GM19463 (cell line): ENCODE data around the gene MARS1.
"Not testable (repeated sequence)": the region's sequence is repeated elsewhere in the genome, so short reads cannot be mapped to it uniquely, and the experiment has no call there.

ENCODE experiments used
- ATAC-seq: cut with Tn5 transposase; IDR thresholded peaks from one replicate; pipeline ENCODE4 v1.9.1; 2021; ENCODE audit warnings: mild to moderate bottlenecking, moderate library complexity; ENCODE audit not compliant: unreplicated experiment

MARS1 gene

GRCh38 chr12:57547288-57548012, 59.6 kb downstream of the MARS1 start:
- ATAC-seq, result no peak

DNA sequence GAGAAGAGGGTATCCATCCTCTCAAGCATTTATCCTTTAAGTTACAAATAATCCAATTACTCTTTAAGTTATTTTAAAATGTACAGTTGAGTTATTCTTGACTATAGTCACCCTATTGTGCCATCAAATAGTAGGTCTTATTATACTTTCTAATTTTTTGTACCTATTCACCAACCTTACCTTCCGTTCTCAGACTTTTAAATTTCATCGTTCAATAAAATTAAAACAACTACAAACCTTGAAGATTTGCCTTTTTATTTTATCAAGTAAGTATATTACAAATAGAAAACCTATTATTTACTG, 60.1 kb downstream of the MARS1 start:
- no peak for ATAC-seq

- no peak for ATAC-seq
These were observed 60.6 kb downstream of the MARS1 start for GRCh38 chr12:57548488-57548887.

DNA sequence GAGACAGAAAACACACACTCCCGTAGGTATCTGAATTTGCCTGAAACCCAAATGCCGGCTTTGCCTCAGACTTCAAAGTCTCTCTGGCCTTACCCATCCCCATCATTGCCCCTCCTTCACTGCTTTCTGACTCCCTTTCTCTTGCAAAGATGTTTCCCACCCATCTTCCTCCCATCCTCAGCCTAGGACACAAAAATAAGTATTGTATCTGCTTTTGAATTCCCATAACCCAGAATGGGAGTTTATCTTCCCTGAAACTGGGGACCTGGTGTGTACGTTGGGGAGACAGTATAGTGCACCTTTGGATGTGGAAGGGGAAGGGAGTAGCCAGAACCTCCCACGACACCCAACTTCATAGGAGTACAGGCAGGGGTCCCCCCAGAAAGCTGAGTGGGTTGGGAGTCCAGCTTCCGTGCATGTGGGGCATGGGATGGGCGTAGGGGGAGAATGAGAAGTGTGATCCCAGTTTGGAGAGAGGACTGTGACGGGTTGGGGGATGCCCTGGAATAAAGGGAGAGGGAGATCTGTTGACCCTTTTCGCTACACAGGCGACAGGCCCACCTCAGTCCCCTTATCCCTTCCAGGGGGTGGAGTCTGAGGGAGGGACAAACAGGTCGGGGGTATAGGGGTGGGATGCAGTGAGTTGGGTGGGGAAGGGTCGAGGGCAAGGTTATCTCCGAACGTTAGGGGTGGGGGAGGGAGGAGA, 61.5 kb downstream of the MARS1 start:
- no peak for ATAC-seq

DNA sequence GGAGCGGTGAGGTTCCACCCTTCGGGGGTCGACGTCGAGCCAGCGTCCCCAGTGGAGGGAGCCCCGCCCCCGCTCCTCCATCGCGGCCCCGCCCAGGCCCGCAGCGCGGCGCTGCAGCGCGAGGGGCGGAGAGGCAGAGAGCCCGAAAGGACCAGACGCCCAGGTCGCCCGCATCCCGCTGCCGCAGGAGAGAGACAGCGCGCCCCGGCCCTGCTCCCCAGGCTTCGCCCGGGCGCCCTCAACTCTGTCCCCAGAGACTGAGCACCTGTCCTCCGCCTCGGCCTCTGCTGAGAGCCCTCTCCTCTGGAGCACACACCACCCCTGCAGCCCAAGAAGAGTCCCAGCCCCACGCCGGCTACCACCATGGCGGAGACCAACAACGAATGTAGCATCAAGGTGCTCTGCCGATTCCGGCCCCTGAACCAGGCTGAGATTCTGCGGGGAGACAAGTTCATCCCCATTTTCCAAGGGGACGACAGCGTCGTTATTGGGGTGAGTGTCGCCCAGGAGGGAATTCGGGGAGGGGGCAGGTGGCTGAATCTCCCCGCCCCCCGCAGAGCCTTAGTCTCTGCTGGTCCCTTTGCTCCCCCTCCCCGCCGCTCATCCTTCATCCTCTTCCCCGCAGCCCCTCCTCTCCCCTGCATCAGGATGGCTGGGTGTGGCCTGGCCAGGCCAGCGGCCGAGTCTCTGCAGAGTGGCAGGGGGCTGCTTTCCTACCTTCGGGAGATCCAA, 62.2 kb downstream of the MARS1 start, which contains the start of gene KIF5A:
Gene KIF5A, plus strand, starts transcription at position 136 of the 732 bp plus-strand sequence. Its CDS starts 228 bp downstream, at position 364.
- no peak for ATAC-seq

- no peak for ATAC-seq
These were observed 63.0 kb downstream of the MARS1 start for GRCh38 chr12:57550641-57551549.

GRCh38 chr12:57551637-57552305, 63.9 kb downstream of the MARS1 start:
- ATAC-seq, result no peak

DNA sequence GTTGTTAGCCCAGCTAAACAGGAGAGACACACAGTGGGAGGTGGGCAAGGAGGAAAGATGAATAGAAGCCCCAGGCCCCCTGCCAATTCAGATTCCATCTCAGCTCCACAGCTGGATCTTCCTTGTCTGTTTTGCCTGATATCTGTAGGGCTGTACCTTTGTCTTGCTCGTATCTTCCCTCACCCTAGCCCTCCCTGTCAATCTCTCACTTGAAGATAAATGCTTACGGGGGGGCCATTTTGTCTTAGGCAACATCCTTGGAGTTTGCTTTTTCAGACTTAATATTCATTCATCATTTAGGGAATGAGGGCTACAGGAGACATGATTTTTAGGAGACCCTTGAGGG, 64.4 kb downstream of the MARS1 start:
- ATAC-seq, result no peak

DNA sequence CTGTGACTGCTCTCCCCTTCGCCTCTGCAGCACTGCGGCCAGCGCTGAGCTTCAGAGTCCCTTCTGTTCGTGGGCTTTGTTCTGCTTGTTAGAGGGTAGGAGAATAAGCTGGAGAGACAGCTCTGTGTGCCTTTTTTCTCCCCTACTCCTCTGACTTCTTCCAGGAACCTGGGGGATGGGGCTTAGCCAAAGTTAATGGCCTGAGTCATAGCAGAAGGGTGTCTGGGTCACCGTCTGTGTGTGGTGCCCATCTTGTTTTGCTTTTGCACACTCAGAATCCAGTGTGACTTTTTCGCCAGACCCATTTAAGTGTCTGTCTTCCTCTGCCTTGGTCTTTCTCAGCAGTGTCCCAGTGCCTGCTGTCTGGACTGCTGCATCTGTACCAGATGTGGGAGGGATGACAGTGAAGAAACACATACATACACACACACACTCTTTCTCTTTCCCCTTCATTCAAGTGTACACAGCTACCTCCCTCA, 65.0 kb downstream of the MARS1 start:
- ATAC-seq, result no peak

DNA sequence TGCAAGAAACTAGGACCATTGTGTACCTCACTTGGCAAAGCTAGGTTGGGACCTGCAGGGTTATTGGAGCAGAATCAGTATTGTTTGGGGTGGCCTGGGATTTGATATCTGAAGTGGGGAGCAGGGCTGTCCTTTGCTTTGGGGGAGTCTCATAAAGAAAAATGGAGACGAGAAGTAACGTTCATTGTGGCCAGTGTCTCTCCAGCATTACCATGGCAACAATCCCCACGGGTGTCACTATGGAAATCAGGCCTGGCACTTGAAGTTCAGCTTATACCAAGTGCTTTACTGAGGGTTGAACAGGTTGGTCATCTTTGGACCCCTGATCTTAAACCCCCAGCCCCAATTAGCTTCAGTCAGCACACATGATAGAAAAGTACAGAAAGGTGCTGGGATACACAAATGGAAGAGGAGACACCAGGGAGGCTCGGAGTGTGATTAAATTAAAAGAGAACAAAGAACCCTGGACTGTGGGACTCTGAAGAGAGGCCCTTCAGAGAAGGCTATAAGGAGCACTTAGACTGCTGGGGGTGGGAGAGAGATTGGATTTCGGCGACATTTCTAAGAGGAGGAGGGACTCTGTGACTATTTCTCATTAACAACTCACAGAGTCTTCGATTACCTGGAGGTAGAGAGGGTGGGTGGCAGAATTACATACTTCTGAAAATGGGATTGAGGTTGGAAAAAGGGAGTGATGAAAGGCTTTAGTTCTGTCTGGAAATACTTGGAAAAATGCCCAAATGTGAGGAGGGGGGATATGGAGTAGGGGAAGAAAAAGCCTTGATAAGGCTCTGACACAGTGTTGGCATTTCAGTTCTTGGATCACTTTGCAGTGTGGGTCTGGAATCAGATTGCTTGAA, 65.7 kb downstream of the MARS1 start:
- no peak for ATAC-seq

GRCh38 chr12:57554453-57554852, 66.6 kb downstream of the MARS1 start:
- ATAC-seq, result no peak

GRCh38 chr12:57554897-57555296, 67.0 kb downstream of the MARS1 start:
- ATAC-seq, result no peak

GRCh38 chr12:57558864-57559263, 71.0 kb downstream of the MARS1 start:
- no peak for ATAC-seq

DNA sequence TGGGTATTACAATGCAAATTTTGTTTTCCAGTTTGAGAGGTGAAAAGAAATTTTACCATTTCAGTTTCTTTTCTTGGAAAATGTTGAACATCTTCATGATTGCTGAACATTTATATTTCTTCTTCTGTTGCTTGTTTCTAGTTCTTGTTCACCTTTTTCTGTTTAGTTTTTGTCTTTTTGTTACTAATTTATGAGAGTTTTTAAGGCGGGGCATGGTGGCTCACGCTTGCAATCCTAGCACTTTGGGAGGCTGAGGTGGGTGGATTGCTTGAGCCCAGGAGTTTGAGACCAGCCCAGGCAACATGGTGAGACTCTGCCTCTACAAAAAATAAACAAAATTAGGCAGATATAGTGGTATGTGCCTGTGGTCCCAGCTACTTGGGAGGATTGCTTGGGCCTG, 72.6 kb downstream of the MARS1 start:
- ATAC-seq, result no peak

DNA sequence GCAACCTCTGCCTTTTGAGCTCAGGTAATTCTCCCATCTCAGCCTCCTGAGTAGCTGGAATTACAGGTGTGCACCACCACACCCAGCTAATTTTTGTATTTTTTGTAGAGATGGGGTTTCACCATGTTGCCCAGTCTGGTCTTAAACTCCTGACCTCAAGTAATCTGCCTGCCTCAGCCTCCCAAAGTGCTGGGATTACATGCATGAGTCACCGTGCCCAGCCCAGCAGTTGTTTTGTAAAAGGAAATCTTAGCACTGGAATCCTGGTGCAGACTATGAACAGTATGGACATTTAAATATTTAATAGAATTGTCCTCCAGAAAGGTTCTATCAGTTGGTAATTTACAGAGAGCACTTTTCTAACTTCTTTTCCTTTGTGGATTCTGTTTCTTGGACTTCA, 73.2 kb downstream of the MARS1 start:
- not testable (repeated sequence) for ATAC-seq

- no peak for ATAC-seq
These were observed 75.5 kb downstream of the MARS1 start for GRCh38 chr12:57563358-57563757.

DNA sequence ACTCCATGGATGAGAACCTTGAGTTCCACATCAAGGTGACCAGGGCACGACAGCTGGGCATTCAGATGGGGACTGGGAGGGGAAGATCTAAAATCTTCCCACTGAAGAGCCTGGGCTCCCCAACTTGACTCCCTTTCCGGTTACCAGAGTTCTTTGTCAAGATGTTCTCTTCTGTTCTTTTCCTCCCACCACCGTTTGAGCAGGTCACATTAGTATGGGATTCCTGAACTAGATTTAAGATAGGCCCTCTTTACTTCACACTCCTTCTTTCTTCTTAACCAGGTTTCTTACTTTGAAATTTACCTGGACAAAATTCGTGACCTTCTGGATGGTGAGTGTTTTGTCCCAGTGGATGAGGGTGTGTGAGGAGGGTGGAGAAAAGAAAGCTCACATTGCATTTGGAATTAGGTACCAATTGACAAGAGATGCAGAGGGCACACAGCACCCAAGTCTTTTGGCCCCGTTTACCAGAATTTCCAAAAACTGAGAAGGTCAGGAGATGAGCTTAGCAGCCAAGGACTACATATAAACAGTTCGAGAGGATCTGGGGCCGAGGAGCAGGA, 76.4 kb downstream of the MARS1 start:
- no peak for ATAC-seq
